GM19023 (cell line): ENCODE results near the gene EYA4.

ENCODE experiments used
- ATAC-seq: cut with Tn5 transposase; IDR thresholded peaks from one replicate; pipeline ENCODE4 v1.9.1; 2021; ENCODE audit warnings: mild to moderate bottlenecking, moderate library complexity; ENCODE audit not compliant: unreplicated experiment

The EYA4 gene

GRCh38 chr6:133241086-133241900 lies at the start of gene EYA4:
Gene EYA4, plus strand, starts transcription at chr6:133241357. Its CDS starts 33,424 bp downstream, at chr6:133274781.
- ATAC-seq: no peak

- ATAC-seq: no peak
Measured at GRCh38 chr6:133193396-133193795, 47.8 kb upstream of the EYA4 start.

- no peak for ATAC-seq
Measured at GRCh38 chr6:133198725-133199124, 42.4 kb upstream of the EYA4 start.

- no peak for ATAC-seq
Measured at GRCh38 chr6:133201231-133201630, 39.9 kb upstream of the EYA4 start.

- no peak for ATAC-seq
Measured at GRCh38 chr6:133202610-133203343, 38.4 kb upstream of the EYA4 start.

GRCh38 chr6:133203344-133203697 lies 37.8 kb upstream of the EYA4 start:
- no peak for ATAC-seq

- ATAC-seq: no peak
Measured at GRCh38 chr6:133205304-133205703, 35.9 kb upstream of the EYA4 start.

- no peak for ATAC-seq
Measured at GRCh38 chr6:133206942-133207341, 34.2 kb upstream of the EYA4 start.

- ATAC-seq: no peak
Measured at GRCh38 chr6:133207754-133208153, 33.4 kb upstream of the EYA4 start.

GRCh38 chr6:133208183-133208755 lies 32.9 kb upstream of the EYA4 start:
- ATAC-seq: no peak

GRCh38 chr6:133214267-133214666 lies 26.9 kb upstream of the EYA4 start:
- ATAC-seq: no peak

GRCh38 chr6:133218852-133219251 lies 22.3 kb upstream of the EYA4 start:
- ATAC-seq: no peak

- ATAC-seq: no peak
Measured at GRCh38 chr6:133223452-133224029, 17.6 kb upstream of the EYA4 start.

GRCh38 chr6:133225560-133225959 lies 15.6 kb upstream of the EYA4 start:
- no peak for ATAC-seq

- no peak for ATAC-seq
Measured at GRCh38 chr6:133227344-133227743, 13.8 kb upstream of the EYA4 start.

GRCh38 chr6:133230052-133230451 lies 11.1 kb upstream of the EYA4 start:
- no peak for ATAC-seq

GRCh38 chr6:133235221-133235620 lies 5.9 kb upstream of the EYA4 start:
- no peak for ATAC-seq

- ATAC-seq: no peak
Measured at GRCh38 chr6:133236932-133237331, 4.2 kb upstream of the EYA4 start.

GRCh38 chr6:133240511-133241085 lies 559 bp upstream of the EYA4 start:
- no peak for ATAC-seq

GRCh38 chr6:133241901-133242636 lies 912 bp downstream of the EYA4 start:
- no peak for ATAC-seq
